ENCODE data around the gene TAS1R1.
A peak's percentile ranks its signal among the peaks of the same experiment; 100 is the strongest.

The TAS1R1 gene

GRCh38 chr1:6574818-6575217 is 19.7 kb downstream of the TAS1R1 start:
- no peak for DNase-seq

DNA sequence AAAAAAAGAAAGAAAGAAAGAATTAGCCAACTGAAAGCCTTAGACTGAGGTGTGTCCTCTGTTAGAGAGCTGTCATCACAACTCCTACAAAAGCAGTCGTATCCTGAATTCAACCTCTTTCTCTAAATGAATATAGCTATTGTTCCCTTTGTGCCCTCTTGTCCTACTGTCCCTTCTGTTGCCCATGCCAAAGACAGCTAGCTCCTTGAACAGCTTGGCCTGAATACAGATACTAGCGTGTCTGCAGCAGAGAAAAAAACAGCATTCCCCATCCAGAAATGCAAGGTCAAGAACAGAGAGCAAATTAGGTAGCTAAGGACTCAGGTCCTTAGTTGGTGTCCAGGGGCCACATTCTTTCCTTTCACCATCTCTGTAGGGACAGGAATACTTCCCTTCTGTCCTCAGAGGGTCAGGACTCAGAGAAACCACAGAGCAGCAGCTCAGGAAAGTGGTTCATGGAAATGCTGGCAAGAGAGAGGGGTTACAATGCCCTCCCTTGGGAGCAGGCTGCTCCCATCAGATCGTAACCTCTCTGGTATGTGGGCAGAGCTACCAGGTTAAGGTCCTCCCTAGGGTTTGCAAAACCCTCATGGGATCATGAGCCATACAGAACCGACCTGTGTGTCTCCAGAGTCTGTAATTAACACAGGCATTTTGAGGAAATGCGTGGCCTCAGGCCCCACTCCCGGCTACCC is 22.9 kb downstream of the TAS1R1 start:
- no peak for DNase-seq

- no peak for DNase-seq
Measured at GRCh38 chr1:6578624-6579373, 23.7 kb downstream of the TAS1R1 start.

- peak; percentile 78 for DNase-seq
Measured at GRCh38 chr1:6579374-6580118, 24.4 kb downstream of the TAS1R1 start, which contains the start of gene ZBTB48. ZBTB48 (plus strand) TSS chr1:6579994; CDS start chr1:6580610, 616 bp downstream.

GRCh38 chr1:6580119-6580592 is 25.0 kb downstream of the TAS1R1 start:
- no peak for DNase-seq

DNA sequence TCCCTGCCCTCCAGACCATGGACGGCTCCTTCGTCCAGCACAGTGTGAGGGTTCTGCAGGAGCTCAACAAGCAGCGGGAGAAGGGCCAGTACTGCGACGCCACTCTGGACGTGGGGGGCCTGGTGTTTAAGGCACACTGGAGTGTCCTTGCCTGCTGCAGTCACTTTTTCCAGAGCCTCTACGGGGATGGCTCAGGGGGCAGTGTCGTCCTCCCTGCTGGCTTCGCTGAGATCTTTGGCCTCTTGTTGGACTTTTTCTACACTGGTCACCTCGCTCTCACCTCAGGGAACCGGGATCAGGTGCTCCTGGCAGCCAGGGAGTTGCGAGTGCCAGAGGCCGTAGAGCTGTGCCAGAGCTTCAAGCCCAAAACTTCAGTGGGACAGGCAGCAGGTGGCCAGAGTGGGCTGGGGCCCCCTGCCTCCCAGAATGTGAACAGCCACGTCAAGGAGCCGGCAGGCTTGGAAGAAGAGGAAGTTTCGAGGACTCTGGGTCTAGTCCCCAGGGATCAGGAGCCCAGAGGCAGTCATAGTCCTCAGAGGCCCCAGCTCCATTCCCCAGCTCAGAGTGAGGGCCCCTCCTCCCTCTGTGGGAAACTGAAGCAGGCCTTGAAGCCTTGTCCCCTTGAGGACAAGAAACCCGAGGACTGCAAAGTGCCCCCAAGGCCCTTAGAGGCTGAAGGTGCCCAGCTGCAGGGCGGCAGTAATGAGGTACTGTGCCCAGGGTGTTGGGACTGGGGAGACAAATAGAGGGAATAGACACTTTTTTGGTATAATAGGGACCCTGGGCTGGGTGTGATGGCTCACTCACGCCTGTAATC is 25.7 kb downstream of the TAS1R1 start:
- DNase-seq: no peak

DNA sequence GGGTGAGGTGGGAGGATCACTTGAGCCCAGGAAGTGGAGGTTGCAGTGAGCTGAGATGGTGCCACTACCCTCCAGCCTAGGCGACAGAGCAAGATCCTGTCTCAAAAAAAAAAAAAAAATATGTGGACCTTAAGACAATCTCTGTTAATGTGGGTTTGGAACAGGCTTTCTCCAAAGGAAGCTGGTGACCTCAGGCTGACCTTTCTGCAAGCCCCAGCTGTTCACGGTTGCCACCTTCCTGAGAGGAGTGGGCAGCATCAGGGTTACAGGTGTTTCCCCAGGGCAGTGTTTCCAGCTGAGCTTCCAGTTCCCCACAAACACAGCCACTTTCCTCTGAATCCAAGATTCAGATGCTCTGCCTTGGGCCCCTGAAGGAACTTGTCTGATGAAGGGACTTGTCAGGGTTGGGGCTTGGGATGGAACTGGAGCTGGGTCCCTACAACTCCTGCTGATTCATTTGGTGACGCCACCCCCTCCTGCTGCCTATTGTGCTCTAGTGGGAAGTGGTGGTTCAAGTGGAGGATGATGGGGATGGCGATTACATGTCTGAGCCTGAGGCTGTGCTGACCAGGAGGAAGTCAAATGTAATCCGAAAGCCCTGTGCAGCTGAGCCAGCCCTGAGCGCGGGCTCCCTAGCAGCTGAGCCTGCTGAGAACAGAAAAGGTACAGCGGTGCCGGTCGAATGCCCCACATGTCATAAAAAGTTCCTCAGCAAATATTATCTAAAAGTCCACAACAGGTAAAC is 26.6 kb downstream of the TAS1R1 start:
- no peak for DNase-seq

DNA sequence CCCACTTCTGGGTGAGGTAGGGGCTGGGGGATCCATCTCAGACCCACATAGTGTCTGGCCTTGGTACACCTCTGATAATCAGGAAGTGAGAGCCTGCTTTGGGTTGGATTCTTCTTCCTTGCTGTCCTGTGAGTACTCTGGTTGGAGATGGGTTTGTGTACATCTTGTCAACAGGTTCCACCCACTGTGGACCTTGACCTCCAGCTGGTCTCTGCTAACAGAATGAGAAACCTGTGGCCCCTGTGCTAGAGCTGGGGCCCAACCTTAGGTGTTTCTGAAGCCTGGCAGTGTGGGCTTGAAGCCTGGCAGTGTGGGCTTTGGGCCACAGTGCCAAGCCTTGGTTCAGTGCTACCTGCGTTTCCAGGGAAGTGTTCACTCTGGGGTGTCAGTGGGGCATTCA is 27.3 kb downstream of the TAS1R1 start:
- DNase-seq: no peak

DNA sequence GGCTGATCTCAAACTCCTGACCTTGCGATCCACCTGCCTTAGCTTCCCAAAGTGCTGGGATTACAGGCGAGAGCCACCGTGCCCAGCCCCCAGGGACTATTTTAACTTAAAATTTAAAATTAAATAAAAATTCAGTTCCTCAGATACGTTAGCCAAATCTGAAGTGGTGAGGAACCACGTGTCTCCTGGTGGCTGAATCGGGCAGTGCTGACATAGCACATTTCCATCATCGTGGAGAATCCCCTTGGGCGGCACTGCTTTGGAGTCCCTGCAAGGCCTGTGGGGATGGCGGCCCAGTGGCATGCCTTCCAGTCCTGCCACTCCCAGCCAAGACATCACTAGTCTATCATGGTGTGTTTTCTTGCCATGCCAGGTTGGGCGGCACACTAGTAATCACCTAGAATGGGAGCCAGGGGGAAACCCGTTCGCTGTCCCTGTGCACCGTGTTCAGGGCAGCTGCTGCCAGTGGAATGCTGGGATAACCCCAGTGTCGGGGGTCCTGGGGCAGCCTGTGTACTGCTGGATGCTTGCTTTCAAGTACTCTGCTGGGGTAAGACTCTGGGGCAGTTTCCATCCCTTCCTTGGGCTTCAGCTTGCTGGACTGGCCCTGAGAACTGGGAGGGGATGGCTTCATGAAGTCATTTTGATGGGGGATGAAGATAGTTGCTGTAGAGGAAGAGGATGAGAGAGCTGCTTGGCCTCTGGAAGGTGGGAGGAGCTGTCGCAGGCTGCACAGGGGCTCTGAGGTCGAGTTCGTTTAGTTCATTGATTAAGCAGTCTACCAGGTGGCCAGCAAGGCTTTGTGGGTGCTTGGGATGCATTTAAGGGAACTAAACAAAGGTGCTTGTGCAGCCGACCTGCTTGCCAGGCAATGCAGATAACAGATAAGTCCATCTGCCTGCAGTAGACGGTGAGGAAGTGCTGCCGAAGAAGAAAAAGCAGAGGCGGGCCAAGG is 29.3 kb downstream of the TAS1R1 start:
- no peak for DNase-seq

DNA sequence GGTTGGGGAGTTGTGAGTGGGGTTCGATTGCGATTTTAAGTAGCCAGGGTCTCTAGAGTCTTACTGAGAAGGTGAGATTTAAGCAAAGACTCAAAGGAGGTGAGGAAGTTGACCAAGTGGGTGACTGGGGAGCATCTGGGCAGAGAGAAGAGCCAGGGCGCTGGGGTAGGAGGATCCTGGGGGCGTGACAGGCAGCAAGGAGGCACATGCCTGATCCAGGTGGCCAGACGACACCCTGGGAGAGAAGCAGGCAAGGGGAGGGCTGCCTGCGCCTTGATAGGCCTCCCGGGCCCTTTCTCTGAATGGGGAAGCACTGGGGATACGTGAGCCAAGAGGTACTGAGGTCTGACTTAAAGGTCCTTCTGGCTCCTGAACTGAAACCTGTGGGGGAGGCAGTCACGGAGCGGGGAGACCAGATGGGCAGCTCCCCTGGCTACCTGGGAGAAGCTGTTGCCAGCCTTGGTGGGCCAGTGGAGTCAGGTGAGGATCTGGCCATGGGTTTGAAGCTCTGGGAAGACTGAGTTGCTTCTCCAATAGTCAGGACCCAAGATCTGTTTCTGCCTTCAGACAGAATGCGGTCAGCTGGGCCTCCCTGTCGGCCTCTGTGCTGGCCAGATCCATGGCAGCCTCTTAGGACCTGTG is 30.1 kb downstream of the TAS1R1 start:
- no peak for DNase-seq

DNA sequence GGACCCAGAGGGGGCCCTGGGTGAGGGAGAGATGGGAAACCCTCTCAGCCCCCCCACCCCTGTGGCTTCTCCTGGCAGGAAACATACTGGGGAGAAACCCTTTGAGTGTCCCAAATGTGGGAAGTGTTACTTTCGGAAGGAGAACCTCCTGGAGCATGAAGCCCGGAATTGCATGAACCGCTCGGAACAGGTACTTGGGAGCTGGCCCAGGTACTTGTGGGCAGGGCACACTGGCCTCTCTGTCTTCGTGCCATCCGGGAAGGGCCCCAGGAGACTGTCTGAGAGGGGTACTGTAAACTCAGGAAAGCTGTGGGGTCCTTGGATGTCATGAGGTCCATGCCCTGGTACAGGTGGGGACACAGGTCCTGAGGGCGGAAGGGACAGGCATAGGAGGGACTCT is 30.7 kb downstream of the TAS1R1 start:
- DNase-seq: no peak

DNA sequence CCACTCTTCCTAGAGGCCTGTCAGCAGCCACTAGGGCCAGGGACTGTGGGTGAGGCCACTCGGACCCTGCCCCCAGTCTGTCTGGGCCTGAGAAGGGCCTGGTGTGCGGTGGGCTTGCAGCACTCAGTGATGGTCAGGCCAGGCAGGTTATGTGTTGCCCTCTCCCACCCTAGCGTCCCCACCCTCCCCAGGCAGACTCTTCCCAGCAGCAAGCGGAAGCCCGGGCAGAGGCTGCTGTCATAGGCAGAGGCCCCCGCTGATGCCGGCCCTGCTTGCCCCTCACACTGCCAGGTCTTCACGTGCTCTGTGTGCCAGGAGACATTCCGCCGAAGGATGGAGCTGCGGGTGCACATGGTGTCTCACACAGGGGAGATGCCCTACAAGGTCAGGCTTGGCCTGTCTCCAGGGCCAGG is 31.3 kb downstream of the TAS1R1 start:
- DNase-seq: no peak

DNA sequence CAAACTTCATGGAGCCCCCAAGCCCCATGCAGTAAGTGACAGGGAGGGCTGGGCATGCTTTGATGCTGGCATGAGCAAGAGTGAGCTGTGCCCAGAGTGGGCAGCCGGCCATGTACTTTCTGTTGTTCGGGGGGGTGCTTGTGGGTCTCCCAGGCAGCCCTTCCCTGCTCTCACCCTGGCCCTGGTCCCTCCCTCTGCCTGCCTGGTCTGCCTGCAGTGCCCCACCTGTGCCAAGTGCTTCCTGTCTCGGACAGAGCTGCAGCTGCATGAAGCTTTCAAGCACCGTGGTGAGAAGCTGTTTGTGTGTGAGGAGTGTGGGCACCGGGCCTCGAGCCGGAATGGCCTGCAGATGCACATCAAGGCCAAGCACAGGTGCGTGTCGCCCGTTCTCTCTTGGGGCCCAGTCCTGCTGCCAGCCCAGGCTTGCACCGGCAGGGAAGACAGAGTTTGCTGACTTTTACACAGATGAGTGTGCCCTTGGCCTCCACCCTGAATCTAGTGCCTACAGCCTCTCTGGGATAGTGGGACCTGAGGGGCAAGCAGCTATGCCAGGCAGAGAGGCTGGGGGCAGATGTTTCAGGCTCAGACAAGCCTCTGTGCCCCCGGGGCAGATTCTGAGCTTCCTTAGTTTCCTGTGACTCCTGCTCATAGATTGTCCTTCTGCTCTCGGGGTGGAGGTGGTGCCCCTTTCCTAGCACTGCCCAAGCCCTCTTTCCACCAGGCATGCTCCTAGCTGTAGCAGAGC is 32.3 kb downstream of the TAS1R1 start:
- no peak for DNase-seq

- no peak for DNase-seq
Measured at GRCh38 chr1:6588128-6588892, 33.2 kb downstream of the TAS1R1 start.

DNA sequence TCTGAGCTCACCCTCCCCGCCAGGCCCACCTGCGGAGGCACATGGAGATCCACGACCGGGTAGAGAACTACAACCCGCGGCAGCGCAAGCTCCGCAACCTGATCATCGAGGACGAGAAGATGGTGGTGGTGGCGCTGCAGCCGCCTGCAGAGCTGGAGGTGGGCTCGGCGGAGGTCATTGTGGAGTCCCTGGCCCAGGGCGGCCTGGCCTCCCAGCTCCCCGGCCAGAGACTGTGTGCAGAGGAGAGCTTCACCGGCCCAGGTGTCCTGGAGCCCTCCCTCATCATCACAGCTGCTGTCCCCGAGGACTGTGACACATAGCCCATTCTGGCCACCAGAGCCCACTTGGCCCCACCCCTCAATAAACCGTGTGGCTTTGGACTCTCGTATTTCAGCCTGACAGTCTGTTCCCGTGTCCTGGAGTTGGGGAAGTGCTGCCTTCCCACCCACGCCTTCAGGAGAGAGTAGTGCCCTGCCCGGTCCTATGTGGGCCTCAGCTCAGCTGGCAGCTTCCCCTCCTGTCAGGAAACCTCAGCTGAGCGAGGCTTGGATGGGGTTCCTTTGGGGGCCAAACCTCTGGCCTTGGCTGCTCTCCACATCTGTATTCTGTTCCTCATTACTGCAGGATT is 33.9 kb downstream of the TAS1R1 start:
- no peak for DNase-seq

GRCh38 chr1:6590046-6590445 is 34.9 kb downstream of the TAS1R1 start:
- DNase-seq: no peak

DNA sequence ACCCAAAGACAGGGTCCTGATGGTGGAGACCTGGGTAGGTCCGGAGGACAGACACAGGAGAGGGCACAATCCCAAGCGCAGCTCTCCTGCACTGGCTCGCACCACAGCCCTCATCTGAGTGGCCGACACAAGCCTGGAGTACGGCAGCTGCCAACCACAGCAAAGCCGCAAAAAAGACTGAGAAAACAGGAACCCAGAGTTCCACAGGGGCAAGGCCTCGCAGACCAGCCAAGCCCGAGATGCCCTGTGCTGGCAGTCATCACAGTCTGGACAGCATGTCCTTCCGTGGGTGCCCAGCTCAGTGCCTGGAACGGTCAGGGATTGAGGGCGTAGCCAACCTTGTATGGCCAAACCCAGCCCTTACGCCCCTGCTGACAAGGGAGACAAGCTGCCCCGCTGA is 36.1 kb downstream of the TAS1R1 start:
- no peak for DNase-seq

GRCh38 chr1:6591644-6592043 is 36.5 kb downstream of the TAS1R1 start:
- no peak for DNase-seq

All from NCI-H1417 treated with DMSO at 0.1 percent for 48 hours (cell line).